HG02973 (cell line): Measurements from ENCODE around the gene GPS1.

Source experiments
- ATAC-seq: cut with Tn5 transposase; IDR thresholded peaks from one replicate; pipeline ENCODE4 v1.9.1; 2021; ENCODE audit warnings: moderate library complexity; ENCODE audit not compliant: unreplicated experiment

GPS1 gene

DNA sequence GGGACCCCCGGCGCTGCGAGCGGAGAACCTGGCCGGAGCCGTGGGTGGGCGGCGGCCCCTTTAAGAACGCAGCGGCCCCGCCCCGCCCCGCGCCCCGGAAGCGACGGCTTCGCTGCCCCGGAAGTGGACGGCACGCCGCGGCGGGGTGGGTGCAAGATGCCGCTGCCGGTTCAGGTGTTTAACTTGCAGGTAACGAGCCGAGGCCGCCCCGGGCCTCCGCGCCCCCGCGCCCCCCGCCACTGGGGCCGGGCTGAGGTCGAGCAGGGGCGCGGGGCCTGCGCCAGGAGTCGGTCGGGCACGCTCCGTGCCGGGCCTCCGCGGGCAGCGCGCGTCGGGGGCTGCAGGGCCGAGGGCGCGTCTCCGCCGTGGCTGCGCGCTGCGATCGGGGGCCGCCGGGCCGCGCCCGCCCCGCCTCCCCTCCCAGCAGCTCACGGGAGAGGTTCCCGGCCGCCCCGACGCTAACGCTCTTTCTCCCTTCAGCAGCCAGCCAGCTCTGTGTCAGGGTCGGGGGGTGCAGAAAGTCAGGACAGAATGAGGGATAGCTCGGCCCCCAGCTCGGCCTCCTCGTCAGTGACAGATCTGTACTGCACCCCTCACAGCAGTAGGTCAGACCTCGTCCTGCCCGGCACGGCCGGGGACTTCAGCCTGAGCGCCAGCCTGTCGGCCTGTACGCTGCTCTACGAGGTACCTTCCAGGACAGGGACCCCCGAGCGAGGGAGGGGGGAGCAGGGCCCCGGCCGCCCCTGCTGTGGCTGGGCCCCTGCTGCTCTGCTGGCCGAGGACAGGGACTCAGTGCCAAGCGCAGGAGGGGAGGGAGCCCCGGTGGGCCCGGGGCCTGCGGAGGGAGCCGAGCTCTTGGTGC is at the start of gene GPS1, which contains the start of gene RFNG:
GPS1 (plus strand) TSS at position 123 of the 862 bp plus-strand sequence; CDS start at position 157, 34 bp downstream.
RFNG (minus strand) TSS at position 36 of the 862 bp plus-strand sequence. CDS start 45 bp downstream, outside the sequence.
- ATAC-seq = no peak

GRCh38 chr17:82003411-82004381 is 48.0 kb upstream of the GPS1 start:
- ATAC-seq = no peak

DNA sequence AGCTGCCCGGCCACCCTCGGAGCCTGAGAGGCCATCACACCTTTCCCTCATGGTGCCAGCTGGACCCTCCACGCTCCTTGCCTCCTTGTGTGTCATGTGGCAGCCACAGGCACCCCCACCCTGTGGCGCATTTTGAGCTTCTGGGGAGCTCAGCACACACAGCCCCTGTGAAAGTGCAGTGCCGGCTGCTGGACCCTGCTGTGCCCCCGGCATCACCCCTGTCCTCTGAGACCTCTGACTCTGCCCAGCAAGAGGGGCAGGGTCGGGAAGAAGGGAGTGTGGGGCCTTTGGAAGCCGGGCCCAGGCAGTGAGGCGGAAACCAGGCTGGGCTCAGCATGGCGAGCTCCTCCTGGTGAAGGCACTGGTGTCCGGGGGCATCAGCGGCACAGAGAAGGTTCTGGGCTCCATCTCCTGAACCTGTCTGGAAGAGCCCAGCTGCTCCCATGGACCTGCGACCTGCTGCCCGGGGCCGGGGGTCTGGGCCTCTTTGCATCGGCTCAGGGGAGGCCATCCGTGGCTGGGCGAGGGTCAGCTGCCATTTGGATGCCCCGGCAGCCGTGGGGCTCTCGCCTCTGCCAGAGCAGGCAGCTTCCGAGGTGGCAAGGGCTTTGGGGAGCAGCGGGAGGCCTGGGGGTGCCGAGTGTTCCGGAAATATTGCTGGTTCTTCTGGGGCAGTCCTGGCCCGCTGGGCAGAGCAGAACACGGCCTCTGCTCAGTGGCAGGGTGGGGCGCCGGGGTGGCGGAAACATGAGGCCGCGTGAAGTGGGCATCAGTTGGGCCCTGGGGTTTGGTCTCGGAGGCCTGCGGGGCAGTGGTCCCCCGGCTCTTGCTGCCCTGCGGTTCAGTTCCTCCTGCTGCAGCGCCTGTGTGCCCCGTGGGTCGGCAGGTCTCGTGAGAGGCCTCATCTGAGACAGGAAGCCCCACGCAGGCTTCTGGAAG is 46.9 kb upstream of the GPS1 start:
- ATAC-seq = no peak

GRCh38 chr17:82005701-82006348 is 45.9 kb upstream of the GPS1 start:
- no peak for ATAC-seq

DNA sequence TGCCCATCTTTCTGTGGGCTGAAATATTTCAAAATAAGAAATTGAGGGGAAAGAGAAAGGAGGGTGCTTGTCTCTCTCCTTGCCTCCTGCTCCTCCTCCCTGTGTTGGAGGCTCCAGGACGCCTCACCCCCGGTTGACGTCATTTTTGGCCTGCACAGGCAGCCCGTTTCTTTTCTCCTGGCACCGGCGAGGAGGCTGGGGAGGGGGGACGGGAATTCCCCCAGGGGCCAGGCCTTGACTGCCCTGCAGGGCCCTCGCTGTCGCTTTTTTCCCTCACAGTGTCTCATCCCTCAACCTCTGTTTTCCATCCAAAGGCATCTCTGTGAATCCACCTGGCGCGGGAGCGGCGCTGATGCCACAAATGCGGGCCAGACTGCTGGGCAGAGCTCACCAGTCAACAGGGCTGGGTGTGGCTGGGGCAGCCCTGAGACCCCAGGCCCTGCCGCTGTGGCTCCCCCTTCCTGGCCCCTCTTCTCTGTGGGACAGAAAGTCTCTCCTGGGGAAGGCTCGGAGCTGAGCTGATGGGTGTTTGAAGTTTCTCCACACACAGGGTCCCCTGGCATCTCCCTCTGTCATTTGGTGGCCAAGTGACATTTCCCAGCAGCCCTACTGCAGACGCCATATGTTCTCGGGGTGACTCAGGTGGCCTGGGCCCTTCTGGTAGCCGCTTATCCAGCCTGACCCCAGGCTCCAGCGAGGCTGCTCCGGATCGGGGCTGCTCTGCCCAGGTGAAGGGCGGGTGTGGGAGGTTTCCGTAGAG is 45.0 kb upstream of the GPS1 start:
- ATAC-seq = no peak

GRCh38 chr17:82007228-82007494 is 44.5 kb upstream of the GPS1 start:
- no peak for ATAC-seq

- no peak for ATAC-seq
Measured at GRCh38 chr17:82007495-82008257, 44.0 kb upstream of the GPS1 start.

DNA sequence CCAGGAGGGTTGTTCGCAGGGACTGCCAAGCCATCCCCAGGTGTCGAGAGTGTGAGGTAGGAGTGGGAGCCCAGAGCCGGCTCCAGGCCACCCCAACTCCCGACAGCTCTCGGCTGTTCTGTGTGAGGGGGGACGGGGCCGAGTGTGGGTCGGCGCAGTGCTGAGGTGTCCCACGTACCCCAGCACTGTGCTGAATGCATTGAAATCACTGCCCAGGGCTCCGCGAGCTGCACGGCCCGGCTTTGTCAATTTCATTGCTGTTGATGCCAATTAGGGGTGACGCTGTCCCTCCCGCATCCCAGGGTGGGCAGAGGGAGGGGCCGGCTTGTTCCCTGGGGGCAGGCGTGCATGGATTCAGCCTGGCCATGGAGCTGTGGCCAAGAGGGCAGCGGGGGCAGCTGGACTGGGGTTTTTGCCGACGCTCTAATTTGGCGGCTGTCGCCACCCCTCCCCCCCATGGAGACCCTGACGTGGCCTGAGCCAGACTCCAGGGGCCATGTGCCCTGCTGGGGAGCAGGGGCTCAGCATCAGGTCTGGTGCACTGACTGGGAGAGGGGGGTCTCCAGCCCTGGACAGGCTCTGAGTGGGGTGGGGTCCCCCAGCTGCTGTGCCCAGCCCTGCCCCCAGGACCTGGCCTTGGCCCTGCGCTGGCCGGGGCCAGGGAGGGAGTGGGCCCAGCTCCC is 43.3 kb upstream of the GPS1 start:
- no peak for ATAC-seq

DNA sequence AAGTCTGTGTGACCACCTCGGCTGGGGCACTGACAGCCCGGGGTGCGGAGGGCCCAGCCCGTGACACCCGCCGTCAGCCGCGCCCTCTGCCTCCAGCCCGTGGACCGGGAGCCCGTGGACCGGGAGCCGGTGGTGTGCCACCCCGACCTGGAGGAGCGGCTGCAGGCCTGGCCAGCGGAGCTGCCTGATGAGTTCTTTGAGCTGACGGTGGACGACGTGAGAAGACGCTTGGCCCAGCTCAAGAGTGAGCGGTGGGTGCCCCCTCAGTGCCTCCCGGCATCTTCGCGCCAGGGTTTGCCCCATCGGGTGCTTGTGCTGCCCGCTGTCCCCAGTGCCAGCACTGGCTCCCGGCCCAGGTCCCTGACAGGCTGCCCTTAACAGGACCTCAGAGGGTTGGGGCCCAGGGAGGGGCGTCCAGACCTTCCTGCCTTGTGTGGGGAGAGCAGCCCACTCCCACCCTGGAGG is 42.7 kb upstream of the GPS1 start:
- no peak for ATAC-seq

GRCh38 chr17:82009413-82009812 is 42.3 kb upstream of the GPS1 start:
- no peak for ATAC-seq

GRCh38 chr17:82010575-82011525 is 40.8 kb upstream of the GPS1 start:
- no peak for ATAC-seq

- no peak for ATAC-seq
Measured at GRCh38 chr17:82011617-82012187, 40.0 kb upstream of the GPS1 start.

GRCh38 chr17:82012261-82012639 is 39.4 kb upstream of the GPS1 start:
- ATAC-seq = no peak

DNA sequence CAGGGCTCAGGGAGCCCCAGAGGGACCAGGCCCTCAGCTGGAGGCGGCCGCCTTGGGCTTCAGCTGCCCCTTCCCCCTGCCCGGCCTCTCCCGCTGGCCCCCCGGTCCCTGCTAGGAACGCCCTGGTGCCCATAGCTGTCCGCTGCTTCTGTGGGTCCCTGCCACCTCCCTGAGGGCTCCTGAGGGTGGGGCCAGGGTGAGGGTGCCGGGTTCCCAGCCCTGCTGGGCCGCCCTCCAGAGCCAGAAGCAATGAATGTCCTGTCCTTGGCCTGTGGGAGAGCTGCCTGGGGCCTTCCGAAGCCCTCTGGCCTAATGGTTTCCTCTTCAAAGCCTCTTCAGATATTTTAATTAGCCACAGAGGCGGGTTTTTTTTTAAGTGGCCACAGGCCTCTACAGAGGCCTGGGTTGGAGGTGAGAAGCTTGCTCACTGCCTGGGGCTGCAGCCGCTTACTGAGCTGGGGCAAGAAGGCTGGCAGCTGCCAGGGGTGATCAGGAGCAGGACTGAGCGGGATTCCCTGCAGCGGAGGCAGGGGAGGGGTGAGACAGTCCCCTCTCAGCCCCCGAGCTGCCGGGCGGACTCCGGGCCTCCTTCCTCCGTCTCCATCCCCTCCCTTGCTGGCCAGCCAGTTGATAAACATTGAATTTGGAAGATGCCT is 38.9 kb upstream of the GPS1 start:
- no peak for ATAC-seq

GRCh38 chr17:82013341-82013740 is 38.4 kb upstream of the GPS1 start:
- ATAC-seq = no peak

- ATAC-seq = no peak
Measured at GRCh38 chr17:82013772-82014321, 37.9 kb upstream of the GPS1 start.
